ENCODE results near the gene CAPN5.

Gene CAPN5

DNA sequence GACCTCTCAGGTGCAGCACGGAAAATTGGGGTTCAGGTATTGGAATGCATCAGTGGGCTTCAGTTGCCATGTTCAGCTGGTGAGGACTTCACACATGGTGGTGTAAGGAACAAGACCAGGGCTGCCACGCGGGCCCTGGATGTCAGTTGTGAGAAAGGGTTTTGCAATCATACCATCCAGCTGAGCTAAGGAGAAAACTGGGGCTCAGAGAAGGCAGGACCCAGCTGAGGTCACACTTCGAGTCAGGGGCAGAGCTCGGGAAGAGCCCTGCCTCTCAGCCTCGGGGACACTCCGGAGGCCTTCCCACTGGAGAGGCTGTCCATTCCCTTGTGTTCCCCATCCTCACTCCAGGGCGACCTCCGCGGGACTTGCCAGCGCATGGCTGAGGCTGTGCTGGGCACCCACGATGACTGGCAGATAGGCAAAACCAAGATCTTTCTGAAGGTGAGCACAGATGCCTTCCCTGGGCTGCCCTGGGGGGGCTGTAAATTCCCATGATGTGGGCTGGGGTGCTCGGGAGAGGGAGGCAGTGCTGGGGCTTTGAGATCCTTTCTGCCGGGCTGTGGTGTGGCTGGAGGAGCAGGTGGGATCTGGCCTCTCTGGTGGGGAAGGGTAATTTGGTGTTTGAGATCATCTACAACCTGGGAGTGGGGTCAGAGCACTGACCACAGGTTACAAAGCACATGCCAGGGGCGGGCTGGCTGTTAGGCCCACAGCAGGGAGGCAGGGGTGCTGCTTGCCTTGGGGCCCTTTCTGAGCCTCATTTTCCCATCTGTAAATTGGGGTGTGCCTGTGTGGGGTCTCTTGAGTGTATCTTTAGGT, 108.5 kb downstream of the CAPN5 start:
- no peak for DNase-seq (ENCODE audit: low read depth)

All from GM04503 (cell line).